ENCODE measurements around the gene RNF38.

DNA sequence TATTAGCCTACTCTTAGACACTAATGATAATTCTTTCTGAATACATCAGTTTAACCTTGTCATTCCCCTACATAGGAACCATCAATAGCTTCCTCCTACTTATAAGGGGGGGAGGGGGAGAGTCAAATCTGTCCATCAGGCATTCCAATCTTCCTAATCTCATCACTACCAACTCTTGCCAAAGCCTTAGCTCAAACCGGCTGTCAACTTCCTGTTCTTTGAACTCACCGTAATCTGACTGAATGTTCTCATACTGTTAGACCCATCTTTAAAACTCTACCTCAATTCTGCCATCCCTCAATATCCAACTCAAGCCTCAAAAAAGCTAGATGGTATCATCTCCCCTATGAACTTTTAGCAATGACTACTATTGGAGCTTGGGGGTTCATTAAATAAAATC, 41.9 kb upstream of the RNF38 start:
- TF ChIP-seq, protein P1, sequence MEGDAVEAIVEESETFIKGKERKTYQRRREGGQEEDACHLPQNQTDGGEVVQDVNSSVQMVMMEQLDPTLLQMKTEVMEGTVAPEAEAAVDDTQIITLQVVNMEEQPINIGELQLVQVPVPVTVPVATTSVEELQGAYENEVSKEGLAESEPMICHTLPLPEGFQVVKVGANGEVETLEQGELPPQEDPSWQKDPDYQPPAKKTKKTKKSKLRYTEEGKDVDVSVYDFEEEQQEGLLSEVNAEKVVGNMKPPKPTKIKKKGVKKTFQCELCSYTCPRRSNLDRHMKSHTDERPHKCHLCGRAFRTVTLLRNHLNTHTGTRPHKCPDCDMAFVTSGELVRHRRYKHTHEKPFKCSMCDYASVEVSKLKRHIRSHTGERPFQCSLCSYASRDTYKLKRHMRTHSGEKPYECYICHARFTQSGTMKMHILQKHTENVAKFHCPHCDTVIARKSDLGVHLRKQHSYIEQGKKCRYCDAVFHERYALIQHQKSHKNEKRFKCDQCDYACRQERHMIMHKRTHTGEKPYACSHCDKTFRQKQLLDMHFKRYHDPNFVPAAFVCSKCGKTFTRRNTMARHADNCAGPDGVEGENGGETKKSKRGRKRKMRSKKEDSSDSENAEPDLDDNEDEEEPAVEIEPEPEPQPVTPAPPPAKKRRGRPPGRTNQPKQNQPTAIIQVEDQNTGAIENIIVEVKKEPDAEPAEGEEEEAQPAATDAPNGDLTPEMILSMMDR (IDR thresholded peaks at IDR 0.05) = no peak
- TF ChIP-seq SMC3 (IDR thresholded peaks at IDR 0.05; ENCODE audit: low read depth, low read length) (no peak), RFX5 (IDR thresholded peaks at IDR 0.05; ENCODE audit: low read length) (no peak), ELF1 (IDR thresholded peaks at IDR 0.05) (no peak)
- TF ChIP-seq, protein P2, sequence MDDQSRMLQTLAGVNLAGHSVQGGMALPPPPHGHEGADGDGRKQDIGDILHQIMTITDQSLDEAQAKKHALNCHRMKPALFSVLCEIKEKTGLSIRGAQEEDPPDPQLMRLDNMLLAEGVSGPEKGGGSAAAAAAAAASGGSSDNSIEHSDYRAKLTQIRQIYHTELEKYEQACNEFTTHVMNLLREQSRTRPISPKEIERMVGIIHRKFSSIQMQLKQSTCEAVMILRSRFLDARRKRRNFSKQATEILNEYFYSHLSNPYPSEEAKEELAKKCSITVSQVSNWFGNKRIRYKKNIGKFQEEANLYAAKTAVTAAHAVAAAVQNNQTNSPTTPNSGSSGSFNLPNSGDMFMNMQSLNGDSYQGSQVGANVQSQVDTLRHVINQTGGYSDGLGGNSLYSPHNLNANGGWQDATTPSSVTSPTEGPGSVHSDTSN (IDR thresholded peaks at IDR 0.05) = no peak
